ENCODE measurements around the gene SNRNP200.

DNA sequence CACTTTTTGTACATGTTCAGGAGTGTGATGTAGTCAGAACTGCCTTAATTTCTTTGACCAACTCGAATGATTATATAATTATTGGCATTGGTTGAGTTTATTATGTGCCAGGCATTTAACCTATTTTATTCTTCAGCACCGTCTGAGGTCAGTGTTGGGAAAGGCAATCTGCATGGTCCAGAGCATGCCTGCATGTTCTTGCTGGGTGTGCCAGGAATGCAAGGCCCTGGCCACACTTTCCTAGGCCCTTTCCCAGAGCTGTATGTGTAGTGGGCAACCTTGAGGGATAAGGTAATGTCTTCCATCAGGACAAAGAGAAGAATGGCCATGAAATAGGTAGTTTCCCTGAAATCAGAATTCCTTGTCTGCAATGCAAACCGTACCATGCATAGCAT lies 9.7 kb upstream of the SNRNP200 start:
- TF ChIP-seq, protein P1, sequence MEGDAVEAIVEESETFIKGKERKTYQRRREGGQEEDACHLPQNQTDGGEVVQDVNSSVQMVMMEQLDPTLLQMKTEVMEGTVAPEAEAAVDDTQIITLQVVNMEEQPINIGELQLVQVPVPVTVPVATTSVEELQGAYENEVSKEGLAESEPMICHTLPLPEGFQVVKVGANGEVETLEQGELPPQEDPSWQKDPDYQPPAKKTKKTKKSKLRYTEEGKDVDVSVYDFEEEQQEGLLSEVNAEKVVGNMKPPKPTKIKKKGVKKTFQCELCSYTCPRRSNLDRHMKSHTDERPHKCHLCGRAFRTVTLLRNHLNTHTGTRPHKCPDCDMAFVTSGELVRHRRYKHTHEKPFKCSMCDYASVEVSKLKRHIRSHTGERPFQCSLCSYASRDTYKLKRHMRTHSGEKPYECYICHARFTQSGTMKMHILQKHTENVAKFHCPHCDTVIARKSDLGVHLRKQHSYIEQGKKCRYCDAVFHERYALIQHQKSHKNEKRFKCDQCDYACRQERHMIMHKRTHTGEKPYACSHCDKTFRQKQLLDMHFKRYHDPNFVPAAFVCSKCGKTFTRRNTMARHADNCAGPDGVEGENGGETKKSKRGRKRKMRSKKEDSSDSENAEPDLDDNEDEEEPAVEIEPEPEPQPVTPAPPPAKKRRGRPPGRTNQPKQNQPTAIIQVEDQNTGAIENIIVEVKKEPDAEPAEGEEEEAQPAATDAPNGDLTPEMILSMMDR (IDR thresholded peaks at IDR 0.05): no peak
- TF ChIP-seq POLR2A (IDR thresholded peaks at IDR 0.05): no peak
